IPS DF 6.9 (cell line): ENCODE data around the gene TAOK2.

ENCODE experiments used
- DNase-seq: peaks from one replicate; pipeline ENCODE4 v3.0.0-alpha.2; 2013; ENCODE audit warnings: low read depth, low spot score
- H3K27ac ChIP-seq: one replicate; pipeline ENCODE4 v1.5.1; 2013; ENCODE audit warnings: low read length, control low read depth
- H3K27me3 ChIP-seq: 2 replicates; pipeline ENCODE4 v1.6.1; 2013; ENCODE audit warnings: mild to moderate bottlenecking, low read length; ENCODE audit not compliant: control insufficient read depth, insufficient read depth
- H3K36me3 ChIP-seq: 2 replicates; pipeline ENCODE4 v1.6.1; 2013; ENCODE audit warnings: low read length; ENCODE audit not compliant: control insufficient read depth, insufficient read depth
- H3K4me1 ChIP-seq: 2 replicates; pipeline ENCODE4 v1.6.1; 2013; ENCODE audit warnings: low read length; ENCODE audit not compliant: control insufficient read depth, insufficient read depth
- H3K4me3 ChIP-seq: 2 replicates; pipeline ENCODE4 v1.5.1; 2013; ENCODE audit warnings: mild to moderate bottlenecking, low read length
- H3K9me3 ChIP-seq: 2 replicates; pipeline ENCODE4 v1.6.1; 2013; ENCODE audit warnings: low read length, inconsistent platforms; ENCODE audit not compliant: control insufficient read depth, insufficient read depth
- WGBS: extraction: QIAGEN DNeasy Blood & Tissue Kit; methylation state at CpG from one replicate; pipeline ENCODE4 v1.1.7; 2013; ENCODE audit warnings: mixed read lengths, missing lambda C conversion rate; ENCODE audit not compliant: insufficient read length, insufficient coverage; 5-methylcytosine and 5-hydroxymethylcytosine counted together

TAOK2 gene

DNA sequence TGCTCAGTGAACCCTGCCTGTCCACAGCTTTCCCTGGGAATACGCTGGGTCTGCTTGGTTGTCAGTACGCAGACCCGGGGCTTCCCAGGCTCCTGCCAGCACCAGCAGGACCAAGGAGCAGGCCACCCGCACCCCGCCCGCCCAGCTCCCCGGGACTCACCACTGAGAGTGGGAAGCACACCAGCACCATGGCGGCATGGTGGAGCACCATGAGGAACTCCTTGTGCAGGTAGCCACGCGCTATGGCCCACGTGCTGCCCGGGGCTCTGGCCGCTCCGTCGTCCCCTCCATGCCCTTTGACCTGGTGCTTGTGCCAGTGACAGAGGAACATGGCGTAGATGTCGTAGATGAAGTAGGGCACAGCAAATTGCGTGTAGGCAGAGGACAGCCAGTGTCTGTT lies 52.8 kb downstream of the TAOK2 start:
- no peak overlapping the region for H3K4me3 ChIP-seq
- peaks cover 5% of the 10 kb centered on the region for H3K4me1 ChIP-seq
- no peak for DNase-seq
- H3K36me3 ChIP-seq, result no peaks in the 10 kb centered on the region; the same call in 1 of the 2 replicates
- no peaks in the 10 kb centered on the region for H3K27me3 ChIP-seq
- no peaks in the 10 kb centered on the region for H3K9me3 ChIP-seq
- WGBS, result no CpG with 5 or more reads among the region's 18 CpGs
- no peak overlapping the region for H3K27ac ChIP-seq

DNA sequence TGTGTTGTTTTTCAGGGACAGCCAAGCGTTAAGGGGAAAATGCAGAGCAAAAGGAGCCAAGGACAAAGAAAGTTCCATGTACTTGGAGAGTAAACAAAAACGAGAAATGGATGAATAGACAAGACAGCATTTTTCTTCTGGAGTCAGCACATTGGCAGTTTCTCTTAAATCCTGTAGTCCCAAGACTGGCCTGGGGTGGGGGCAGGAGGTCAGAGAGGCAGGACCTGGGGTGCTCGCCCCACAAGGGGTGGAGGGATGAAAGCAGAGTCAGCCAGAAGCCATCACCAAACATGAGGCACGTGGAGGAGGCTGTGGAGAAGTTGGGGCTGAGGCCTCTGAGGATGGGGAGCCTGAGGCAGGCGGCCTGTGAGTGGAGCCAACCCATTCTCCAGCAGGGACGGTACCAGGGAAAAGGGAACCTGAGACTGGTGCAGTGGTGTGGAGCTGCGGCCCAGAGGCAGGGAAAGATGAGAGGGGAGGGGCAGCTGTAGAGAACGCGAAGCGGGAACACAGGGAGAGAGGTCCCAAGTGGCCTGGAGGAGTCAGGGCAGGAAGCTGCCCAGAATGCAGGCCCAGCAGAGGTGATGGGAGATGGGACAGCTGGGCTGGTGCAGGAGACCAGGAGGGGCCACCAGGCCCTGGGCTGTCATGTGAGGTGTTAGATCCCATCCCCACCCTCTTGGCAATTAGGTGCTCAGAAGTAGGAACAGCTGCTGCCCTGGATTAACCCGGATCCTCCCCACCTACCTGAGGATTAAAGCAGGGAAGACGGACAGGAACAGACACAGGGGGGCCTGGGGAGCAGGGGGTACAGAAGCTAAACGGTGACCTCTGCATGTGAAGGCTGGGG lies 54.1 kb downstream of the TAOK2 start:
- Histone ChIP-seq H3K36me3 (no peaks in the 10 kb centered on the region; the same call in 1 of the 2 replicates), H3K4me3 (no peak overlapping the region), H3K9me3 (no peaks in the 10 kb centered on the region), H3K27ac (no peak overlapping the region), H3K27me3 (no peaks in the 10 kb centered on the region), H3K4me1 (peaks cover 7% of the 10 kb centered on the region)
- WGBS, result no CpG with 5 or more reads among the region's 13 CpGs
- no peak for DNase-seq

DNA sequence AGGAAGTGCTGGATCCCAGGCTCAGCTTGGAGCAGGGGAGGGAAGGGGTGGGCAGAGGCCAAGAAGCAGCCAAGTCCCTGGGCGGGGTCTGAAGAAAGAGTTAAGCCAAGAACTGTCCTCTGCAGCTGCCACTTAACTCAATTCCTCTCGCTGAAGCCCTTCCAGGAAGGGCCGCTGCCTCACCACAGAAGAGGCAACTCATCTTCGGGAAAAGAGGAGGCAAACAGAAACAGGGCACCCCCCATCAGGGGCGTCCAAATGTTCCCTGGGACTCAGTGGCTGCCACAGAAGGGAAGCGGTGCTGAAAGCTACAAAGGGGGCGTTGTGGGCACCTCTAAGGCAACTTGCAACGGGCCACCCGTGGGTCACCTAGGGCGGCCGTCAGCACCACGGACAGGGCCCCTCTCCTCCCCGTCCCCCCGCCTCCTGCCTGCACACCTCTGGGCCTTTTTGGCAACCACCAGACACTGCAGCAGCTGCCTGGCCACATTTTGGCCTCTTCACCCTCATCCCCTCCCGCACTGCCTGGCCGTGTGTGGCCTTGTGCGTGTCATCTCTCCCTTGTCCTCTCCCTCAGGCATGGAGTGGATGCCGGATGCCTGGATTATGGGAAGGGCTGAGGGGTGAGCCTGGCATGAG lies 54.9 kb downstream of the TAOK2 start:
- DNase-seq, result no peak
- no CpG with 5 or more reads among the region's 18 CpGs for WGBS
- Histone ChIP-seq H3K27me3 (no peaks in the 10 kb centered on the region), H3K9me3 (no peaks in the 10 kb centered on the region), H3K27ac (no peak overlapping the region), H3K36me3 (no peaks in the 10 kb centered on the region; the same call in 1 of the 2 replicates), H3K4me1 (peaks cover 7% of the 10 kb centered on the region), H3K4me3 (no peak overlapping the region)

DNA sequence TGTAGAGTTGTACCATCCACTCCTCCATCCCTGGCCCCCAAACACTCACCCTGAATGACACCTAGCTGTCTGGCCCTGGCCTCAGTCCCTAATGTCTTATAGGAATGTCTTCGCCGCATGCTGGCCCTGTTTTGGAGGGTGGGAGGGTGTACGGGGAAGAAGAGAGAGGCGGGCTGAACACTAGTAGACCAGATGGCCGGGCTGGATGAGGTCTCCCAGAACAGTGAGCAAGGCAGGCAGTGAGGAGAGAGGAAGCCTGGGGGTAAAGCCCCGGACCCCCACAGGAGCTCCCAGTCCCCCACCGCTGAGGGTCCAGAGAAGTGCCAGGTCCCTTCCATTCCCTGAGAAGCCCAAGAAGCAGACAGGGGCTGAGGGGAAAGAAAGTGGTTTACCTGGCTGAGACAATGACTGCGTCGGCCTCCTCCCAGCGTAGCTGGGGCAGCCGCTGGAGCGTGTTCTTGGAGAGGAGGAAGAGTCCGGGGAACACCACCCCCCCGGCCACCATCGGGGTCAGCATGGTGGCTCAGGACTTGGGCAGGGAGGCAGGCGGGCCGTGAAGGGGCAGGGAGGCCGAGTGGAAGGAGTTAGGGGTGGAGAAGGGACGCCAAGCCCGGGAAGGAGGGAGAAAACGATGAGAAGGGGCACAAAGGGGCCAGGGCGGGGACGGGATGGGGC lies 56.5 kb downstream of the TAOK2 start:
- Histone ChIP-seq H3K9me3 (no peaks in the 10 kb centered on the region), H3K4me3 (peak overlapping the region; percentile 65; the same call in 1 of the 2 replicates), H3K27me3 (no peaks in the 10 kb centered on the region), H3K27ac (no peak overlapping the region), H3K36me3 (no peaks in the 10 kb centered on the region; the same call in 1 of the 2 replicates), H3K4me1 (peaks cover 7% of the 10 kb centered on the region)
- WGBS, result no CpG with 5 or more reads among the region's 23 CpGs
- no peak for DNase-seq

DNA sequence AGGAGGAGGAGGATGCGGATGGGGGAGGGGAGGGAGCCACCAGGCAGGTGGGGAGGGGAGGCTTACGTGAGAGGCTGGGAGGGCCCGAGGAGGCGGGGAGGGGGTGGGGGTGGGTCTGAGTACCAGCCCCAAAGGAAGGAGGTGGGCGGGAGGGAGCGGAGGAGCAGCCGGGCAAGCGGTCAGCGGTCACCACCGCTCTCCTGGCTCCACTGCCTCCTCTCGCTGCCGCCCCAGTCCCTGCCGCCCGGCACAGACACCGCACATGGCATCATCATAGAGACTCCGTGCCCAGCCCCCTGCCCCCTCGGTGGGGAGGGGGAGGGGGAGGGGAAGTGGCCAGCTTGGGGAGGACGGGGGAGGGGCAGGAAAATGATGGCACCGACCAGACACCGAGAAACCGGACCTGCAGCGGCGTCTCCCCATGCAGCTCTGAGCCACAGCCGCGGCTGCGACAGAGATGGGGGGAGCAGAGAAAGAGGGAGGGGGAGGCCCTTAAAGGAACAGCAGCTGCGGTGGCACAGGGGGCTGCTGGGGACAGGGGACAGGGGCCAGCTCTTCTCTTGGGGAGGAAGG lies 57.3 kb downstream of the TAOK2 start, which contains the start of gene TLCD3B:
Gene TLCD3B, minus strand, starts transcription at position 431 of the 573 bp plus-strand sequence. CDS start 744 bp downstream, outside the sequence.
- no peak for DNase-seq
- H3K27ac ChIP-seq, result no peak within 1 kb of the TSS
- H3K4me3 ChIP-seq, result peak within 1 kb of the TSS; percentile 65; the same call in 1 of the 2 replicates

DNA sequence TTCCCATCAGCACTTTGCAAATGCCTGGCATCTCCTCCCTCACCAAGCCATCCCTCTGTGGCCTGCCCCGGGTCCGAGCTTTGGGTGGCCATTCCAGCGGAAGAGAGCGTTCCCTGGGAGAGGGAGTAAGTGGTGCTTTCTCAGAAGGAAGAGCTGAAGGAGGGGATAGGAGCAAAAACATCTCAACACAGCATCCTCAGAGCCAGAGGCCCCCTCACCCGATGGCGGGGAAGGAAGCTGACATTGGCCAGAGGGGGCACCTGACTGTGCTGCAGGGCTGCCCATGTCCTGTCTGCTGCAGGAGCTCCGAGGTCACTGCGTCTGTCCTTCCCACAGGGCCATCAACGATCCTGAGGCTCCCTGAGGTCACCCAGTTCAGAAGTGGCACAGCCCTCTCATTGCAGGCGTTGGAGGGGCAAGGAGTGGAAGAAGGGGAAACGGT lies 57.8 kb downstream of the TAOK2 start:
- H3K27me3 ChIP-seq, result no peaks in the 10 kb centered on the region

More for the DNA sequence above, 57.3 kb downstream of the TAOK2 start, which contains the start of gene TLCD3B:
- no CpG with 5 or more reads among the region's 27 CpGs for WGBS
- Histone ChIP-seq H3K4me1 (peaks cover 7% of the 10 kb centered on the region), H3K36me3 (no peaks in the 10 kb centered on the region; the same call in 1 of the 2 replicates), H3K9me3 (no peaks in the 10 kb centered on the region), H3K27me3 (no peaks in the 10 kb centered on the region)

DNA sequence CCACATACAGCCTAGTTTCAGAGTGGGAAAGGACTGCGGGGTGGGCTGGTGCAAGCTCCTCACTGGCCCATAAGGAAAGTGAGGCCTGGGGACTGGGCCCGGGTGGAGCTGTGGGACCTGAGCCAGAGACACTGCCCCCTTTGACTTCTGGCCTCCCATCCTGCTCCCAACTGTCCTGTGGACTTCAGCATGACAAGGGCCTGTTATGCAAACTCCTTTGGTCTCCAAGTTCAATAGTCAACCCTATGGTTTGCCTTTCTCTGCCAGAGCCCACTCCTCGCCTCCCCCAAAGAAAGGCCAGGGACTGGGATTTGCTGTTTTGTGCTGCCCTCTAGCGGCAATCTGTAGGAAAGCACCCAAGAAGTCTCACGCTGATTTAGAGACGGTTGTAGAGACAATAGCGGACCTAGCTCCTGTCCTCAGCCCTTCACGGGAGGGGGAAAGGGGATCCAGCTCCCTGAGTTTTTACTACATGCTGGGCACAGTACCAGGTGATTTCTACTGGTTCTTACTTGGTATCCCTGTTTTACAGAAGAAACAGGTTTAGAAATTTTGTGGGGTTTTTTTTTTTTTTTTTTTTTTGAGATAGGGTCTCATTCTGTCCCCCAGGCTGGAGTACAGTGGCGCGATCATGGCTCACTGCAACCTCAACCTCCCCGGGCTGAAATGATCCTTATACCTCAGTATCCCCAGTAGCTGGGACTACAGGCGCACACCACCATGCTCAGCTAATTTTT lies 58.6 kb downstream of the TAOK2 start:
- DNase-seq, result no peak
- Histone ChIP-seq H3K27me3 (no peaks in the 10 kb centered on the region), H3K9me3 (no peaks in the 10 kb centered on the region), H3K36me3 (no peaks in the 10 kb centered on the region), H3K27ac (no peak overlapping the region), H3K4me3 (no peak overlapping the region), H3K4me1 (peaks cover 7% of the 10 kb centered on the region)
- WGBS, result no CpG with 5 or more reads among the region's 12 CpGs

More for the DNA sequence above, 57.8 kb downstream of the TAOK2 start:
- DNase-seq, result no peak
- Histone ChIP-seq H3K27ac (no peak overlapping the region), H3K4me1 (peaks cover 7% of the 10 kb centered on the region), H3K4me3 (peak overlapping the region; percentile 65; the same call in 1 of the 2 replicates), H3K9me3 (no peaks in the 10 kb centered on the region), H3K36me3 (no peaks in the 10 kb centered on the region; the same call in 1 of the 2 replicates)
- WGBS, result no CpG with 5 or more reads among the region's 11 CpGs

DNA sequence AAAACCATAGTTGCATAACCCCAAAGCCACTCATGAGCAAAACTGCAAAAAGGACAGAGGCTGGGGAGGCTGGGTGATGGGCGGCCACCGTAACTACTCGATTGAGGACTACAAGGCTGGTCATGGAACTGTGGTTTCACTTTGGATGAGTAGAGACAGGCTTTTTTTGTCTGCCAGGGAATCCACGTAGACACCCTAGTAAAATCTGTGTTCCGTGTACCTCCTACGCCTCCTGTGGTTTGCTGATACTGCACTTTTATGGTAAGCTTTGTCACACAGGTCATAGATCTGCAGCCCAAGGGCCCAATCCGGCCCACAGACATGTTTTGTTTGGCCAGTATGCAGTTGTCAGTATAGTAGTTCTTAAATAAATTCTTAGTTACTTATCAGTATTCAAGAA lies 59.6 kb downstream of the TAOK2 start:
- Histone ChIP-seq H3K4me3 (no peak overlapping the region), H3K9me3 (no peaks in the 10 kb centered on the region), H3K4me1 (peaks cover 7% of the 10 kb centered on the region), H3K27me3 (no peaks in the 10 kb centered on the region), H3K27ac (no peak overlapping the region), H3K36me3 (no peaks in the 10 kb centered on the region)
- DNase-seq, result no peak
- no CpG with 5 or more reads among the region's 7 CpGs for WGBS

DNA sequence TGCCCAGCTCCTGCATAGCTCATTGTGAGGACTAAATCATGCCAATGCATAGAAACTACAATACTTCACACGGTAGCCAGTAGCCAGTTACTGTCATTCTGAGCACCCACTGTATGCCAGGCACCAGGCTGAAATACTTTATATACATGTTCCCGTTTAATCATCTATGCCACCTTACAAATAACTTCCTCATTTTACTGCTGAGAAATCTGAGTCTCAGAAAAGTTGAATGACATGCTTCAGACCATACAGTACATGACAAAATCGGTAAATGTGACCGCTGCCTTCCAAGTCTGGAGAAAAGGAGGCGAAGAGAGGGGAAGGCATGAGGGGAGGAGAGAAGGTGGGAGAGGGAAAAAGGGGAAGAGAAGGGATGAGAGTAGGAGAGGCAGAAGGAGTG lies 66.6 kb downstream of the TAOK2 start:
- Histone ChIP-seq H3K36me3 (no peaks in the 10 kb centered on the region), H3K4me3 (no peak overlapping the region), H3K27ac (no peak overlapping the region), H3K27me3 (no peaks in the 10 kb centered on the region), H3K4me1 (no peaks in the 10 kb centered on the region; the same call in 1 of the 2 replicates), H3K9me3 (no peaks in the 10 kb centered on the region)
- WGBS, result no CpG with 5 or more reads among the region's 5 CpGs
- no peak for DNase-seq
